Astrocyte (in vitro differentiated cells and primary cell): ENCODE results near the gene XPC.

Source experiments
- EZH2 ChIP-seq: IDR thresholded peaks from 2 replicates; pipeline ENCODE4 v1.6.1; 2012; ENCODE audit warnings: mild to moderate bottlenecking, low read length, inconsistent platforms; ENCODE audit not compliant: insufficient read depth
- TF ChIP-seq, protein P1 (sequence below): IDR thresholded peaks from 2 replicates; pipeline ENCODE4 v1.5.1; 2011; ENCODE audit warnings: low read depth, mild to moderate bottlenecking, inconsistent platforms, low read length, moderate library complexity; ENCODE audit not compliant: insufficient read depth

DNA sequence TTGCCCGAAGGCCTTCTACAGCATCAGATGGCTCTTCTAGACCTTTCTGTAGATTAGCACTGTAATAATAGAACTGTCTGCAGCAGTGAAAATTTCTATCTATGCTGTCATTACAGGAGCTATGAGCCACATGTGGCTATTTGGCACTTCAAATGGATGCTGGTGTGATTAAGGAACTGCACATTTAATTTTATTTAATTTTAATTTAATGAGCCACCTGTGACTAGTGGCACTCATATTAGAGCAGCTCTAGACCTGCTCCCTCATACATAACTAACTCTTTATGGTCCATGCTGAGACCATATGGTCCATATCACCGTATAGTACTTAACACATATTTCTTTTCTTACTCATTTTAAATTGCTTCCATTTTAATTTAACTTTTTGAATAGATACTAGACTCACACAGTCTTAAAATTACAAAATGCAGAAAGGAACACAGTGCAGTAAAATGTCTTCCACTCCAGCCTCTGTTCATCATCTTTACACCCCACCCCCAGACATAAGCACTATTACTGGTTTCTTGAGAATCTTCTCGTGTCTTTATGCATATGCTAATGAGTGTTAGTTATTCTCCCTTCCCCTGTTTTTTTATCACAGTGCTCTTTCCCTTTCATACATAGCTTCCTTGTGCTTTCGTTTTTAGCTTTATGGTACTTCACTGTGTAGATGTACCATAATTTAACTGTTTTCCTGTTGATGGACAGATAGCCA, 9.8 kb upstream of the XPC start:
- TF ChIP-seq, protein P1, sequence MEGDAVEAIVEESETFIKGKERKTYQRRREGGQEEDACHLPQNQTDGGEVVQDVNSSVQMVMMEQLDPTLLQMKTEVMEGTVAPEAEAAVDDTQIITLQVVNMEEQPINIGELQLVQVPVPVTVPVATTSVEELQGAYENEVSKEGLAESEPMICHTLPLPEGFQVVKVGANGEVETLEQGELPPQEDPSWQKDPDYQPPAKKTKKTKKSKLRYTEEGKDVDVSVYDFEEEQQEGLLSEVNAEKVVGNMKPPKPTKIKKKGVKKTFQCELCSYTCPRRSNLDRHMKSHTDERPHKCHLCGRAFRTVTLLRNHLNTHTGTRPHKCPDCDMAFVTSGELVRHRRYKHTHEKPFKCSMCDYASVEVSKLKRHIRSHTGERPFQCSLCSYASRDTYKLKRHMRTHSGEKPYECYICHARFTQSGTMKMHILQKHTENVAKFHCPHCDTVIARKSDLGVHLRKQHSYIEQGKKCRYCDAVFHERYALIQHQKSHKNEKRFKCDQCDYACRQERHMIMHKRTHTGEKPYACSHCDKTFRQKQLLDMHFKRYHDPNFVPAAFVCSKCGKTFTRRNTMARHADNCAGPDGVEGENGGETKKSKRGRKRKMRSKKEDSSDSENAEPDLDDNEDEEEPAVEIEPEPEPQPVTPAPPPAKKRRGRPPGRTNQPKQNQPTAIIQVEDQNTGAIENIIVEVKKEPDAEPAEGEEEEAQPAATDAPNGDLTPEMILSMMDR: no peak
- TF ChIP-seq EZH2: no peak
